HPDE6-E6E7 (cell line): ENCODE measurements around the gene CA11.

ENCODE experiments used
- DNase-seq: peaks from one replicate; pipeline ENCODE4 v3.0.0; 2011; ENCODE audit warnings: missing footprints; ENCODE audit errors: extremely low spot score

Gene CA11

DNA sequence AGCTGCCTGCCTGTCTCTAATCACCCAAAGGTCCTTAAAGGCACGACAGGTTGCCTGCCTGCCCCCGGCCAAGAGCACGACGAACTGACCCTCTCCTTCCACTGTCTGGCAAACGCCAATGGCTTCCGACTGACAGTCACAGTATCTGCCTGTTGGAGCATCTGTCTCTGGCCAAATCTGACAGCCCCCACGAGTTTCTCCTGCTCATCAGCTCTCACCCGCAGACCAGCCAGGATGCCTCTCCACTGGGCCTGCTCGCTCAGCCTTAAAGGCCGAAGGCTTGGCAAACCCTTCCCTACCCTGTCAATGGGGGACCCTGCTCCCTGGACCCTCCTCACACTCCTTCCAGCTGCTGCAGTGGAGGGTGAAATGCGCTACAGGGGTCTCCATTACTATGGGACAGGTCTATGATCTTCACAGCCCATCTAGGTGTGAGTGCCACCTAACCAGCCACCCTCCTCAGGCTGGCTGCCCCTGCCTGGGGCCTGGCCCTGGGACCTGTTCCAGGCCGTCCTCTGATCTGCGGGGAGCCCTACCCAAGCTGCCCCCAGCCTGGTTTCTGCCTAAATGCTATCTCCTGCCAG, 32.0 kb downstream of the CA11 start:
- DNase-seq: no peak

- no peak for DNase-seq
Observed at GRCh38 chr19:48613024-48613851, 32.7 kb downstream of the CA11 start.

DNA sequence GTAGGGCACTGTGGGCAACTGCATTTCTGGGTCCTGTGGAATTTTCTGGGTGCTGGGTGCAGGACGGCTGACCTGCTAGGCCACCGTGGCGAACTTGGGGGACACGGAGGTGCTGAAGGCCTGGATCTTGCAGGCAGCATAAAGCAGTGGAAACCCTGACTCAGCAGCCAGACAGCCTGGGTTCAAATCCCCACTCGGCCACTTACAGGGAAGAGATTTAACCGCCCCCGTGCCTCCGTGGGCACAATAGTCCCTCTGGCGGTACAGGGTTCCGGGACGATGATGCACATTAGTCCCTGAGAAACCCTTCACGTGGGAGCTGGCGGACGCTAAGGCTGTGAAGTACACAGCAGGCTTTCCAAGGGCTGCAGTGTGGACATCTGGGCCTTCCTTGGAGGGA, 34.1 kb downstream of the CA11 start:
- DNase-seq: no peak

DNA sequence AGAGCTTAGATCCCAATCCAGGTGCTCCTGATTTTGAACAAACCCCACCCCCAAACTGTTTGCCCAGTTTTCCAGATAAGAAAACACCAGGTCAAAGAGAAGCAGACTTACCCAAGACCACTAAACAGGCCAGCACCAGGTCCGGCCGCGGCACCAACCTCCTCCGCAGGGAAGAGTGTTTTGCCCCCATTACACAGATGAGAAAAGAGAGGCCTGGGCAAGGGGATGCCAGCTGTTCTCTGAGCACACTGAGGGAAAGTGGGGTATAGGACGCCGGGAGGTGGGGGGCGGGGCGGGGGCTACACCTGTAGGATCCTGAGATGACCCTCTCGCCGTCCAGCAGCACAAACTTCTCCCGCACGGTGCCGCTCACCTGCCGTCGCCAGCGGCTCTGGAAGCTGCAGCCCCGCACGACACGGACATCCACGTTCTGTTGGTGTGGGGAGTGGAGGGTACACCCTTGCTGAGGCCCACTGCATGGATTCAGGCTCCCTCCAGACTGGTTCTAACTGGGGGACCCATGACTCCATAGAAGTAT, 36.3 kb downstream of the CA11 start:
- DNase-seq: no peak

DNA sequence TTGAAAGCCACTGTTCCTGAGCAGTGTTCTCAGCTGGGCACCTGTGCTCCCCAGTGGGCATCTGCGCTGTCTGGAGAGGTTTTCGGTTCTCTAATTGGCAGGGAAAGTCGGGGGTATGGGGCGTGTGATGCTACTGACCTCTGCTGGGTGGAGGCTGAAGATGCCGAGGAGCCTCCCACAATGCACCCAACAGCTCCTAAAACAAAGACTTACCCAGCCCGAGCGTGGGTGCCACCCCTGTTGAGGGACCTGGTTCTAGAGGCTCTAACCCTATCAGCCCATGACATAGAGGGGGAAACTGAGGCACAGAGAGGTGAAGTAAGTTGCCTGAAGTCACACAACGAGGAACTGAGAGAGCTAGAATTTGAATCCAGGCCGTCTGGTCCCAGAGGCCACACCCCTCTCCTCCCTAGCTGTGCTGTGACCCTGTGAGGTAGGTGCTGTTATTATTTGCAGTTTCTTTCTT, 37.2 kb downstream of the CA11 start:
- DNase-seq: peak; percentile 36

GRCh38 chr19:48607359-48607755, 38.6 kb downstream of the CA11 start:
- no peak for DNase-seq

- no peak for DNase-seq
Observed at GRCh38 chr19:48606463-48607358, 39.3 kb downstream of the CA11 start, which contains the start of gene SPACA4. SPACA4 (plus strand) TSS chr19:48606742; CDS start chr19:48606979, 237 bp downstream.

GRCh38 chr19:48603850-48604249, 42.1 kb downstream of the CA11 start:
- no peak for DNase-seq

- no peak for DNase-seq
Observed at GRCh38 chr19:48603449-48603848, 42.5 kb downstream of the CA11 start.

DNA sequence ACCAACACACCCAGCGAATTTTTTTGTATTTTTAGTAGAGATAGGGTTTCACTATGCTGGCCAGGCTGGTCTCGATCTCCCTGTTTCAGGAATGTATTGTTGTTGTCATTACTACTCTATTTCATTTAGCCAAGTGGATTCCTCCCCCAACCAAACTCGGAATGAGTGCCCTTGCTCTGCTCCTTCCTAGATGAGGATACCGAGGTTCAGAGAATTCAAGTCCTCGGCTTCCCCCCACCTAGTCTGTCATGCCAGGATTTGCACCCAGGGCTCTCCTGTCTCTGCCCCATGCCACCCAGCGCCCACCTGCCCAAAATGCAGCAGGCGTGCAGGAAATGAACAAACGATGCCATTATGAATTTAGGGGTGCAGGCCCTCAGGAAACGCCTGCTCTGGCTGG, 43.0 kb downstream of the CA11 start:
- DNase-seq: no peak

GRCh38 chr19:48600679-48601417, 45.1 kb downstream of the CA11 start:
- no peak for DNase-seq

DNA sequence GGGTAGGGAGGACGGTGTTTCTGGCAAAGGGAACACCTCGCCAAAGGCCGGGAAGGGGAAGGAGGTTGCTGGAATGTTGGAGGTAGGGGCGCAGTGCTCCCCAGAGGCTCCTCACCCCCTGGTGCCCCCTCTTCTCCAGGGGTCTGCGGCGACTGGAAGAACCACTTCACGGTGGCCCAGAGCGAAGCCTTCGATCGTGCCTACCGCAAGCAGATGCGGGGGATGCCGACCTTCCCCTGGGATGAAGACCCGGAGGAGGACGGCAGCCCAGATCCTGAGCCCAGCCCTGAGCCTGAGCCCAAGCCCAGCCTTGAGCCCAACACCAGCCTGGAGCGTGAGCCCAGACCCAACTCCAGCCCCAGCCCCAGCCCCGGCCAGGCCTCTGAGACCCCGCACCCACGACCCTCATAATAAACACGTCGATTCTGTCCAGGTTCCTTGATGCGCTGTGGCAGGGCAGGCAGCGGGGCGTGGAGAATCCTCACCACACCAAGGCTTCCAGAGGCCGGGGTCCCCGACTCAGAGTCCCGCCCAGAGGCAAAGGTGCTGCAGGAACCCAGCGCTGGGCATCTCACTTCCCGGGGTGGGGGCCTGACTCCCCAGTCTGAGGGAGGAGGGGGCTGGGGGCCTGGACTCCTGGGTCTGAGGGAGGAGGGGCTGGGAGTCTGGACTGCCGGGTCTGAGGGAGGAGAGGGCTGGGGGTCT, 46.8 kb downstream of the CA11 start:
- DNase-seq: no peak

DNA sequence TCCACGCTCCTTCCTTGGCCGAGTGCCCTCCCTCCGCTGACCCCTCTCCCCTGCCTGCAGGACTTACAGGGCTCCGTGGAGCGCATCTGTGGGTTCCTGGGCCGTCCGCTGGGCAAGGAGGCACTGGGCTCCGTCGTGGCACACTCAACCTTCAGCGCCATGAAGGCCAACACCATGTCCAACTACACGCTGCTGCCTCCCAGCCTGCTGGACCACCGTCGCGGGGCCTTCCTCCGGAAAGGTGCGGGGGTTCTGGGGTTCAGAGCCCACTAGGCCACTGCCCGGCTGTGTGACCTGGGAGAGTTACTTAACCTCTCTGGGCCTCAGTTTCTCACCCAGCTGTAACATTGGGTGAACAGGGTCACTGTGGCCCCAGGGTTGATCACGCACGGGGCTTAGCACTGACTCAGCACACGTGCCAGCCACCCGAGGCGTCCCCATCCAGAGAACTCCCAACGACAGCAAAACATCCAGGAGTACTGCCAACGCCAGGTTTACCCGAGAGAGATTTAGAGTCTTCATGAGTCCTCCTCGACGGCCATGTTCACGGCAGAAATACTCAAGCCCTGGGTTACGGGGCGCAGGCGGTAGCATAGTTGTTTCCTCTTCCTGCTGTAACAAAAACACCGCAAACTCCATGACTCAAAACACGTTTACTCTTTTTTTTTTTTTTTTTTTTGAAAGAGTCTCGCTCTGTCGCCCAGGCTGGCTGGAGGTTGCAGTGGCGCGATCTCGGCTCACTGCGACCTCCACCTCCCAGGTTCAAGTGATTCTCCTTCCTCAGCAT, 49.1 kb downstream of the CA11 start:
- no peak for DNase-seq

DNA sequence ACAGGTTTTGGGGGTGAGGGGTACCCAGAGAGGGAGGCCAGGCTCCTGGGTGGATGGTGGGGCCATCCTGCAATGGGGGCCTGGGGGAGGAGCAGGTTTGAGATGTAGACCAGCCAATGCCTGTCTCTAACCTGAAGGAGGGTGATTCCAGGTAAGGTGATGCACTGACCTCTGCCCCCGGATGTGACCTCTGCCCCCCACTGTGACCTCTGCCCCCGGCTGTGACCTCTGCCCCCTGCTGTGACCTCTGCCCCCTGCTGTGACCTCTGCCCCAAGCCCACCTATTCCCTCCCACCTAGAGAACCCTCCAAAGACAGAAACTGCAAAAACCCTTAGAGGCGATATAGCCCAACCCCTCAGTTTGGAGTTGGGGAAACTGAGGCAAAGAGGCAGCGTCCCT, 49.8 kb downstream of the CA11 start:
- DNase-seq: no peak

DNA sequence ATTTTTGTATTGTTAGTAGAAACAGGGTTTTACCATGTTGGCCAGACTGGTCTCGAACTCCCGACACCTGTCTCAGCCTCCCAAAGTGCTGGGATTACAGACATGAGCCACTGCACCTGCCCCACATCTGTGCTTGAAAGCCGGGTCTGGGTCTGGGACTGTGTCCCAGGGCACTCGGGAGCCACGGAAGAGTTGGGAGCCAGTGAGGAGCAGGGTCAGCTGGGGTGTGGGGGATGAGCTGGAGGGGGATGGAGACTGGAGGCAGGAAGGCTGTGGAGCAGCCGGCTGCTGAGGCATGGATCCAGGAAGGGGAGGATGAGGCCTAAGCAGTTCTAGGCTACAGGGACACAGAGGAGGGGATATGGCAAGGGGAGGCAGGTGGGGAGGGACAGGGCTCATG, 50.2 kb downstream of the CA11 start:
- no peak for DNase-seq

GRCh38 chr19:48595171-48595570, 50.8 kb downstream of the CA11 start:
- DNase-seq: no peak

GRCh38 chr19:48591021-48591420, 55.0 kb downstream of the CA11 start:
- DNase-seq: no peak

GRCh38 chr19:48588670-48589401, 57.2 kb downstream of the CA11 start:
- DNase-seq: peak; percentile 83
